ENCODE measurements around the gene OR6V1.
A peak's percentile ranks its signal among the peaks of the same experiment; 100 is the strongest.

OR6V1 gene

GRCh38 chr7:143050931-143051330 lies 1.2 kb upstream of the OR6V1 start:
- TF ChIP-seq CTCF (IDR thresholded peaks at IDR 0.05; ENCODE audit: control insufficient read depth, extremely low read depth, insufficient read depth), result no peak
- H3K4me3 ChIP-seq (ENCODE audit: low read depth, low read length), result no peak overlapping the region
- no peak for DNase-seq (ENCODE audit: low read depth)

GRCh38 chr7:143054621-143055020 lies 2.5 kb downstream of the OR6V1 start:
- DNase-seq (ENCODE audit: low read depth), result no peak
- no peak for TF ChIP-seq CTCF (IDR thresholded peaks at IDR 0.05; ENCODE audit: control insufficient read depth, extremely low read depth, insufficient read depth)
- no peak overlapping the region for H3K4me3 ChIP-seq (ENCODE audit: low read depth, low read length)

- no peak overlapping the region for H3K4me3 ChIP-seq (ENCODE audit: low read depth, low read length)
- TF ChIP-seq CTCF (IDR thresholded peaks at IDR 0.05; ENCODE audit: control insufficient read depth, extremely low read depth, insufficient read depth), result no peak
- no peak for DNase-seq (ENCODE audit: low read depth)
Measured at GRCh38 chr7:143055754-143056153, 3.6 kb downstream of the OR6V1 start.

GRCh38 chr7:143063741-143064140 lies 11.6 kb downstream of the OR6V1 start:
- TF ChIP-seq CTCF (IDR thresholded peaks at IDR 0.05; ENCODE audit: control insufficient read depth, extremely low read depth, insufficient read depth), result no peak
- no peak overlapping the region for H3K4me3 ChIP-seq (ENCODE audit: low read depth, low read length)
- peak; percentile 87 for DNase-seq (ENCODE audit: low read depth)

GRCh38 chr7:143068446-143068845 lies 16.3 kb downstream of the OR6V1 start:
- TF ChIP-seq CTCF (IDR thresholded peaks at IDR 0.05; ENCODE audit: control insufficient read depth, extremely low read depth, insufficient read depth), result no peak
- no peak overlapping the region for H3K4me3 ChIP-seq (ENCODE audit: low read depth, low read length)
- DNase-seq (ENCODE audit: low read depth), result no peak

- TF ChIP-seq CTCF (IDR thresholded peaks at IDR 0.05; ENCODE audit: control insufficient read depth, extremely low read depth, insufficient read depth), result no peak
- no peak overlapping the region for H3K4me3 ChIP-seq (ENCODE audit: low read depth, low read length)
- no peak for DNase-seq (ENCODE audit: low read depth)
Measured at GRCh38 chr7:143069912-143070500, 17.9 kb downstream of the OR6V1 start.

GRCh38 chr7:143073556-143073955 lies 21.4 kb downstream of the OR6V1 start:
- no peak for DNase-seq (ENCODE audit: low read depth)
- no peak for TF ChIP-seq CTCF (IDR thresholded peaks at IDR 0.05; ENCODE audit: control insufficient read depth, extremely low read depth, insufficient read depth)
- no peak overlapping the region for H3K4me3 ChIP-seq (ENCODE audit: low read depth, low read length)

Data from LNCaP clone FGC (cell line).